H1 (cell line): ENCODE results near the gene PTRH1. TPM values are rescaled to one million over a fixed set of nuclear protein-coding genes. Genes with fewer than 3 reads are reported as not detected.

Experiments used
- CTCF ChIA-PET: fragments of 300-600 bp; sonication (Branson Sonifier 250); formaldehyde crosslinking; loops from one replicate; lab custom pipeline; 2021; ENCODE audit not compliant: partially characterized antibody; lab: Charles Lee
- POLR2A ChIA-PET: fragments of 300-600 bp; sonication (Branson Sonifier 250); formaldehyde crosslinking; loops from one replicate; lab custom pipeline; 2021; ENCODE audit warnings: inconsistent platforms; ENCODE audit not compliant: partially characterized antibody; lab: Charles Lee
- DNase-seq, 2 experiments: peaks; one replicate each; pipeline versions ENCODE4 v3.0.0 to v3.0.0-alpha.2; 2010 to 2022; ENCODE audit warnings: low spot score in 2 of 2, low read depth in 1 of 2, mixed read lengths in 1 of 2
- FAIRE-seq: peaks from 2 replicates; lab custom pipeline; 2011; peaks lifted over from hg19 to GRCh38; lab: Jason Lieb, UNC
- H2AFZ ChIP-seq: 2 replicates; pipeline ENCODE4 v1.8.1; 2012; ENCODE audit warnings: low read length, inconsistent platforms
- H2AK5ac ChIP-seq: 2 replicates; pipeline ENCODE4 v1.6.1; 2013; ENCODE audit warnings: low read depth, low read length
- H2BK120ac ChIP-seq: replicated peaks from 2 replicates; pipeline ENCODE3; 2013; ENCODE audit warnings: low read depth, low read length, inconsistent platforms
- H2BK12ac ChIP-seq: 2 replicates; pipeline ENCODE4 v1.6.1; 2013; ENCODE audit warnings: low read depth, low read length
- H2BK15ac ChIP-seq: 2 replicates; pipeline ENCODE4 v1.6.1; 2013; ENCODE audit warnings: low read length
- H2BK20ac ChIP-seq: 2 replicates; pipeline ENCODE4 v1.6.1; 2013; ENCODE audit warnings: low read length
- H2BK5ac ChIP-seq: 2 replicates; pipeline ENCODE4 v1.6.1; 2013; ENCODE audit warnings: low read depth, low read length
- H3K14ac ChIP-seq: 2 replicates; pipeline ENCODE4 v1.6.1; 2013; ENCODE audit warnings: inconsistent platforms; ENCODE audit not compliant: insufficient read length
- H3K18ac ChIP-seq: 2 replicates; pipeline ENCODE4 v1.6.1; 2013; ENCODE audit warnings: low read length; ENCODE audit errors: extremely low read depth
- H3K23ac ChIP-seq: 2 replicates; pipeline ENCODE4 v1.6.1; 2013; ENCODE audit warnings: inconsistent platforms; ENCODE audit not compliant: insufficient read length
- H3K23me2 ChIP-seq: 2 replicates; pipeline ENCODE4 v1.6.1; 2013; ENCODE audit warnings: low read depth, low read length
- H3K27ac ChIP-seq: 2 replicates; pipeline ENCODE4 v1.6.1; 2011; ENCODE audit warnings: low read depth, low read length, inconsistent platforms
- H3K27me3 ChIP-seq, 4 experiments: replicated peaks in 1 of 4; 1 replicate in 1 of 4; 2 replicates in 3 of 4; pipeline versions ENCODE4 v1.6.1 to v1.8.1; 2011 to 2013; ENCODE audit warnings: low read length in 3 of 4, mild to moderate bottlenecking in 3 of 4, inconsistent platforms in 2 of 4, mixed read lengths in 2 of 4, moderate library complexity in 1 of 4; ENCODE audit not compliant: control insufficient read depth in 3 of 4, insufficient read depth in 3 of 4; ENCODE audit errors: extremely low read depth in 1 of 4
- H3K36me3 ChIP-seq, 4 experiments: 2 replicates each; pipeline versions ENCODE4 v1.6.1 to v1.8.1; 2011 to 2013; ENCODE audit warnings: mild to moderate bottlenecking in 4 of 4, low read length in 3 of 4, moderate library complexity in 2 of 4, control low read depth in 1 of 4, inconsistent platforms in 1 of 4; ENCODE audit not compliant: insufficient read depth in 4 of 4, control insufficient read depth in 2 of 4
- H3K4ac ChIP-seq: replicated peaks from 2 replicates; pipeline ENCODE3; 2013; ENCODE audit warnings: low read length, low read depth, mixed read lengths, inconsistent platforms; ENCODE audit not compliant: insufficient read length
- H3K4me1 ChIP-seq, 4 experiments: replicated peaks in 1 of 4; 1 replicate in 1 of 4; 2 replicates in 3 of 4; pipeline versions ENCODE4 v1.6.1 to v1.8.1; 2011 to 2013; ENCODE audit warnings: low read length in 3 of 4, inconsistent platforms in 2 of 4, mixed read lengths in 1 of 4; ENCODE audit not compliant: insufficient read depth in 4 of 4, control insufficient read depth in 3 of 4
- H3K4me2 ChIP-seq, 2 experiments: 2 replicates each; pipeline versions ENCODE4 v1.6.1 to v1.8.1; 2011 to 2013; ENCODE audit warnings: low read depth in 2 of 2, low read length in 2 of 2, control low read depth in 1 of 2, inconsistent platforms in 1 of 2, mild to moderate bottlenecking in 1 of 2; ENCODE audit not compliant: insufficient read depth in 1 of 2
- H3K4me3 ChIP-seq, 4 experiments: fragments of 200-600, 300-600 bp in 1 of 4; sonication (generic), shearing (Covaris generic), sonication (Bioruptor Twin) in 1 of 4; 2 replicates each; pipeline versions ENCODE4 v1.5.1 to v1.8.1; 2011 to 2016; ENCODE audit warnings: low read length in 4 of 4, low read depth in 3 of 4, control low read depth in 2 of 4, inconsistent platforms in 2 of 4, mild to moderate bottlenecking in 2 of 4, mixed read lengths in 1 of 4, moderate library complexity in 1 of 4; ENCODE audit not compliant: insufficient read depth in 2 of 4; ENCODE audit errors: extremely low read depth in 1 of 4
- H3K56ac ChIP-seq: replicated peaks from 2 replicates; pipeline ENCODE3; 2013; ENCODE audit warnings: low read depth, mild to moderate bottlenecking, mixed read lengths, low read length, inconsistent platforms; ENCODE audit not compliant: insufficient read length
- H3K79me1 ChIP-seq: 2 replicates; pipeline ENCODE4 v1.6.1; 2013; ENCODE audit warnings: low read depth, low read length, control low read depth
- H3K79me2 ChIP-seq, 2 experiments: 2 replicates each; pipeline versions ENCODE4 v1.6.1 to v1.8.1; 2012 to 2013; ENCODE audit warnings: low read length in 2 of 2, mild to moderate bottlenecking in 2 of 2, inconsistent platforms in 1 of 2; ENCODE audit not compliant: insufficient read depth in 2 of 2, control insufficient read depth in 1 of 2
- H3K9ac ChIP-seq, 4 experiments: replicated peaks in 1 of 4; 1 replicate in 1 of 4; 2 replicates in 3 of 4; pipeline versions ENCODE4 v1.6.1 to v1.8.1; 2011 to 2013; ENCODE audit warnings: low read depth in 3 of 4, low read length in 3 of 4, control low read depth in 2 of 4, mild to moderate bottlenecking in 2 of 4, moderate library complexity in 2 of 4, inconsistent platforms in 1 of 4; ENCODE audit errors: extremely low read depth in 1 of 4
- H3K9me3 ChIP-seq, 2 experiments: 2 replicates each; pipeline versions ENCODE4 v1.6.1 to v1.8.1; 2012 to 2013; ENCODE audit warnings: mild to moderate bottlenecking in 2 of 2, moderate library complexity in 2 of 2, control low read depth in 1 of 2, inconsistent platforms in 1 of 2, low read depth in 1 of 2, low read length in 1 of 2, mixed read lengths in 1 of 2; ENCODE audit not compliant: insufficient read depth in 2 of 2
- H4K20me1 ChIP-seq, 2 experiments: replicated peaks in 1 of 2; 2 replicates each; pipeline versions ENCODE3 to v1.8.1; 2011 to 2013; ENCODE audit warnings: inconsistent platforms in 2 of 2, low read length in 2 of 2, mild to moderate bottlenecking in 1 of 2; ENCODE audit not compliant: insufficient read depth in 2 of 2, control insufficient read depth in 1 of 2
- H4K5ac ChIP-seq: 2 replicates; pipeline ENCODE4 v1.6.1; 2013; ENCODE audit warnings: low read length, low read depth, mixed read lengths, inconsistent platforms; ENCODE audit not compliant: insufficient read length
- H4K8ac ChIP-seq: 2 replicates; pipeline ENCODE4 v1.8.0; 2013; ENCODE audit warnings: mild to moderate bottlenecking, moderate library complexity, low read length, inconsistent platforms; ENCODE audit not compliant: insufficient read depth; ENCODE audit errors: extremely low read depth
- H4K91ac ChIP-seq: replicated peaks from 2 replicates; pipeline ENCODE3; 2013; ENCODE audit warnings: low read length, mixed read lengths, inconsistent platforms; ENCODE audit not compliant: insufficient read length
- ASH2L ChIP-seq: fragments of 200-600, 300-600 bp; sonication (generic); IDR thresholded peaks from one replicate; pipeline ENCODE4 v1.7.1; 2017; ENCODE audit warnings: low read length
- MAX ChIP-seq: IDR thresholded peaks from 2 replicates; pipeline ENCODE4 v1.6.1; 2012; ENCODE audit warnings: inconsistent platforms
- USF2 ChIP-seq: IDR thresholded peaks from 2 replicates; pipeline ENCODE4 v1.6.1; 2011; ENCODE audit warnings: low read length, improper control_type of control experiment
- ZNF274 ChIP-seq: IDR thresholded peaks from 2 replicates; pipeline ENCODE4 v1.7.0; 2012; ENCODE audit warnings: low read length, borderline replicate concordance; ENCODE audit errors: extremely low read depth
- WGBS, 2 experiments: shearing (Covaris generic) in 1 of 2; methylation state at CpG; one replicate each; pipeline versions ENCODE4 v1.1.6 to v1.1.7; 2013 to 2015; ENCODE audit warnings: low lambda C conversion rate in 2 of 2, mixed read lengths in 2 of 2, inconsistent platforms in 1 of 2, low coverage in 1 of 2, missing lambda C conversion rate in 1 of 2; ENCODE audit not compliant: insufficient replicate concordance in 2 of 2, insufficient coverage in 1 of 2, insufficient read length in 1 of 2; ENCODE audit errors: extremely low coverage in 1 of 2, missing lambda C conversion rate in 1 of 2; 5-methylcytosine and 5-hydroxymethylcytosine counted together
- polyA plus RNA-seq, 7 experiments: library from polyadenylated mRNA; depleted of rRNA in 3 of 7; stranded (reverse) in 5 of 7; unstranded in 2 of 7; fragments of >200 nt in 5 of 7; fragments of 200-250 nt in 2 of 7; gene quantifications; 1 replicate in 5 of 7; 2 replicates in 1 of 7; 4 replicates in 1 of 7; pipeline versions ENCODE4 v1.2.1 to v1.2.3, GENCODE V29; 2011 to 2013; ENCODE audit warnings: missing spikeins in 2 of 7, mixed read lengths in 2 of 7
- total RNA-seq: library from RNA; stranded (reverse); fragmentation: NEBNext Ultra II Directional; extraction: Animal tissue kit (Norgen Biotek cat#: 25700); gene quantifications from 2 replicates; pipeline ENCODE4 v1.2.1, GENCODE V29; 2021

The PTRH1 gene
- total and polyA plus RNA-seq, 2 of the 8 experiments (the other 6 are each of a cell fraction or from before 2014, with no cell fraction given) = 11.1 to 19.8 TPM

GRCh38 chr9:127714951-127715469, 453 bp downstream of the PTRH1 start:
- H3K4ac ChIP-seq = no peak overlapping the region
- H3K14ac ChIP-seq = no peak overlapping the region
- peak overlapping the region in 2 of 4 experiments; percentile 42 to 45; a peak in 4 of 7 replicates for H3K9ac ChIP-seq
- no peak for FAIRE-seq
- H3K56ac ChIP-seq = no peak overlapping the region
- peak overlapping the region; percentile 24; the same call in 1 of the 2 replicates for H2BK5ac ChIP-seq
- CTCF ChIA-PET = interaction anchor here (0.8 to 3.3 kb wide), 7 partner anchors 13 to 189 kb away, joined by 3 to 24 read pairs (median 4); partner anchors contain the start of genes CDK9 and TOR2A
- H3K23ac ChIP-seq = no peak overlapping the region
- no peak overlapping the region for H2AFZ ChIP-seq
- peaks cover 0 to 28% (median 20%) of the 10 kb centered on the region in 4 experiments; a peak in 6 of 7 replicates for H3K4me1 ChIP-seq
- no peak for DNase-seq
- TF ChIP-seq USF2 = no peak
- 0 out of 2 replicates have a peak, but pooled peaks have one; percentile 18 for TF ChIP-seq MAX
- no peak for TF ChIP-seq ZNF274
- peak; percentile 14 for TF ChIP-seq ASH2L
- peaks cover 0 to 3% of the 10 kb centered on the region in 2 experiments for H4K20me1 ChIP-seq
- peaks cover 10% of the 10 kb centered on the region; the same call in 1 of the 2 replicates for H3K23me2 ChIP-seq
- H3K4me2 ChIP-seq = peak overlapping the region; percentile 59 to 99
- H2BK120ac ChIP-seq = no peak overlapping the region
- H2AK5ac ChIP-seq = no peak overlapping the region
- H3K18ac ChIP-seq = no peak overlapping the region; the same call in 1 of the 2 replicates
- H3K27me3 ChIP-seq = 0 out of 7 replicates have a peak, but pooled peaks cover 0 to 2% (median 0%) of the 10 kb centered on the region in 4 experiments
- 1% methylated on average over 21 of the region's 44 CpGs; no CpG with 5 or more reads in 1 of the 2 experiments for WGBS, 2 experiments
- H4K91ac ChIP-seq = no peak overlapping the region
- H3K79me1 ChIP-seq = no peaks in the 10 kb centered on the region; the same call in 1 of the 2 replicates
- H4K5ac ChIP-seq = no peak overlapping the region
- H3K27ac ChIP-seq = no peak overlapping the region
- no peaks in the 10 kb centered on the region for H3K79me2 ChIP-seq
- H3K9me3 ChIP-seq = no peaks in the 10 kb centered on the region
- peak overlapping the region; percentile 64 to 82 (median 75) for H3K4me3 ChIP-seq
- H2BK15ac ChIP-seq = no peak overlapping the region
- no peak overlapping the region for H2BK20ac ChIP-seq
- no peak overlapping the region; the same call in 1 of the 2 replicates for H2BK12ac ChIP-seq
- no peak overlapping the region; the same call in 1 of the 2 replicates for H4K8ac ChIP-seq
- POLR2A ChIA-PET = interaction anchor here (0.7 to 2.7 kb wide), 6 partner anchors 9 to 264 kb away, joined by 3 to 17 read pairs (median 5); partner anchors contain the start of genes CFAP157, LRSAM1, RPL12 and TOR2A
- H3K36me3 ChIP-seq = no peaks in the 10 kb centered on the region
